Body of pancreas (tissue), 4 donors: Measurements from ENCODE around the gene ADCY5.

Source experiments
- CTCF ChIP-seq, 7 experiments: fragments of 450-650 bp in 4 of 7; fragments of 200-600 bp in 3 of 7; sonication (generic) in 3 of 7; IDR thresholded peaks; one replicate each; pipeline ENCODE4 v1.5.1; 2016 to 2019; ENCODE audit warnings: antibody characterized with exemption in 7 of 7
- POLR2A ChIP-seq, 3 donors: fragments of 450-650 bp; IDR thresholded peaks; one replicate each; pipeline ENCODE4 v1.6.1; 2016; ENCODE audit warnings: antibody characterized with exemption in 3 of 3, mild to moderate bottlenecking in 2 of 3

GRCh38 chr3:123419181-123419849 is 29.6 kb downstream of the ADCY5 start:
- no peak for TF ChIP-seq CTCF (IDR thresholded peaks at IDR 0.05)
- TF ChIP-seq POLR2A (IDR thresholded peaks at IDR 0.05) = no peak
